Measurements from ENCODE around the gene AZGP1. TPM values are rescaled to one million over a fixed set of nuclear protein-coding genes. Genes with fewer than 3 reads are reported as not detected.
A peak's percentile ranks its signal among the peaks of the same experiment; 100 is the strongest.

AZGP1 gene
- total and polyA plus RNA-seq, 2 of the 13 experiments (the other 11 are each of a cell fraction or from before 2014, with no cell fraction given), result 93.8 to 229 TPM

GRCh38 chr7:100003711-100004661 lies 28.2 kb upstream of the AZGP1 start (continued):
- TF ChIP-seq ZNF503 (CRISPR knock-in tag; IDR thresholded peaks at IDR 0.05) (peak; percentile 95), ZNF3 (CRISPR knock-in tag; IDR thresholded peaks at IDR 0.05) (no peak; the same call in 1 of the 2 replicates), GMEB1 (CRISPR knock-in tag; IDR thresholded peaks at IDR 0.05; ENCODE audit: borderline replicate concordance) (peak; percentile 73; the same call in 1 of the 2 replicates), ZNF256 (CRISPR knock-in tag; conservative IDR thresholded peaks at IDR 0.05) (0 out of 2 replicates have a peak, but pooled peaks have one; percentile 29), ZNF720 (CRISPR knock-in tag; IDR thresholded peaks at IDR 0.05) (no peak), ZNF629 (CRISPR knock-in tag; conservative IDR thresholded peaks at IDR 0.05) (no peak), JUNB (CRISPR knock-in tag; IDR thresholded peaks at IDR 0.05; ENCODE audit: borderline replicate concordance) (no peak; the same call in 1 of the 2 replicates), HMG20A (CRISPR knock-in tag; IDR thresholded peaks at IDR 0.05; ENCODE audit: borderline replicate concordance) (peak; percentile 91; the same call in 1 of the 2 replicates), ZNF740 (CRISPR knock-in tag; IDR thresholded peaks at IDR 0.05) (no peak; the same call in 1 of the 2 replicates), NCOA5 (CRISPR knock-in tag; IDR thresholded peaks at IDR 0.05) (no peak), KLF6 (CRISPR knock-in tag; IDR thresholded peaks at IDR 0.05) (no peak), EP300 (IDR thresholded peaks at IDR 0.05; ENCODE audit: low read depth in 2 of 2, low read length in 2 of 2) (peak; percentile 74 to 98; a peak in 3 of 4 replicates), EP300 (CRISPR knock-in tag; IDR thresholded peaks at IDR 0.05; ENCODE audit: borderline replicate concordance) (peak; percentile 98), SALL1 (CRISPR knock-in tag; IDR thresholded peaks at IDR 0.05) (peak; percentile 96), SNAPC5 (CRISPR knock-in tag; IDR thresholded peaks at IDR 0.05; ENCODE audit: borderline replicate concordance) (no peak), NFAT5 (CRISPR knock-in tag; IDR thresholded peaks at IDR 0.05) (no peak), HNRNPL (IDR thresholded peaks at IDR 0.05; ENCODE audit: low read depth, low read length) (peak; percentile 88), ZSCAN29 (CRISPR knock-in tag; conservative IDR thresholded peaks at IDR 0.05) (peak; percentile 98), HDAC6 (IDR thresholded peaks at IDR 0.05; ENCODE audit: low read depth, low read length) (no peak)

All from HepG2 (cell line).